NT2/D1 (cell line): Measurements from ENCODE around the gene KBTBD13.

ENCODE experiments used
- DNase-seq: peaks from one replicate; pipeline ENCODE4 v3.0.0-alpha.2; 2011; ENCODE audit warnings: low read depth, low spot score
- H3K27me3 ChIP-seq: 2 replicates; pipeline ENCODE4 v1.6.0; 2011; ENCODE audit warnings: mild to moderate bottlenecking; ENCODE audit not compliant: insufficient read length, insufficient read depth
- H3K36me3 ChIP-seq: 2 replicates; pipeline ENCODE4 v1.6.1; 2011; ENCODE audit warnings: mild to moderate bottlenecking, low read length, mixed read lengths; ENCODE audit not compliant: insufficient read depth, insufficient read length
- H3K4me1 ChIP-seq: 2 replicates; pipeline ENCODE4 v1.5.1; 2011; ENCODE audit not compliant: insufficient read depth, insufficient read length
- H3K4me3 ChIP-seq: 2 replicates; pipeline ENCODE4 v1.5.1; 2011; ENCODE audit warnings: low read depth; ENCODE audit not compliant: insufficient read length
- H3K9ac ChIP-seq: 2 replicates; pipeline ENCODE4 v1.6.0; 2011; ENCODE audit warnings: low read depth; ENCODE audit not compliant: insufficient read length
- H3K9me3 ChIP-seq: 2 replicates; pipeline ENCODE4 v1.5.1; 2011; ENCODE audit warnings: mild to moderate bottlenecking, low read length; ENCODE audit not compliant: insufficient read depth
- SUZ12 ChIP-seq: IDR thresholded peaks from 2 replicates; pipeline ENCODE4 v1.6.1; 2011; ENCODE audit not compliant: insufficient read length, insufficient read depth; ENCODE audit errors: extremely low read depth
- YY1 ChIP-seq: IDR thresholded peaks from 2 replicates; pipeline ENCODE4 v1.6.1; 2011; ENCODE audit not compliant: insufficient read length, insufficient read depth
- ZNF274 ChIP-seq: IDR thresholded peaks from 2 replicates; pipeline ENCODE4 v1.6.1; 2011; ENCODE audit warnings: mild to moderate bottlenecking, low read depth, low read length

KBTBD13 gene

GRCh38 chr15:65076486-65077290, at the start of gene KBTBD13:
Gene KBTBD13, plus strand, starts transcription at chr15:65076746. Its CDS starts 70 bp downstream, at chr15:65076816.
- no peaks in the 10 kb centered on the region for H3K36me3 ChIP-seq
- H3K4me3 ChIP-seq: no peak within 1 kb of the TSS
- H3K9ac ChIP-seq: no peak within 1 kb of the TSS
- no peaks in the 10 kb centered on the region for H3K27me3 ChIP-seq
- TF ChIP-seq YY1: no peak
- TF ChIP-seq SUZ12: no peak
- TF ChIP-seq ZNF274: no peak
- peaks cover 9% of the 10 kb centered on the region for H3K4me1 ChIP-seq
- peaks cover 9% of the 10 kb centered on the region; the same call in 1 of the 2 replicates for H3K9me3 ChIP-seq
- DNase-seq: no peak

- TF ChIP-seq SUZ12 (no peak), ZNF274 (no peak), YY1 (no peak)
- no peak for DNase-seq
- H3K4me1 ChIP-seq: peaks cover 2% of the 10 kb centered on the region
- H3K27me3 ChIP-seq: no peaks in the 10 kb centered on the region
- H3K36me3 ChIP-seq: peaks cover 31% of the 10 kb centered on the region
- no peak overlapping the region for H3K4me3 ChIP-seq
- H3K9ac ChIP-seq: no peak overlapping the region
- H3K9me3 ChIP-seq: no peaks in the 10 kb centered on the region
Observed at GRCh38 chr15:65026756-65027155, 49.8 kb upstream of the KBTBD13 start.

DNA sequence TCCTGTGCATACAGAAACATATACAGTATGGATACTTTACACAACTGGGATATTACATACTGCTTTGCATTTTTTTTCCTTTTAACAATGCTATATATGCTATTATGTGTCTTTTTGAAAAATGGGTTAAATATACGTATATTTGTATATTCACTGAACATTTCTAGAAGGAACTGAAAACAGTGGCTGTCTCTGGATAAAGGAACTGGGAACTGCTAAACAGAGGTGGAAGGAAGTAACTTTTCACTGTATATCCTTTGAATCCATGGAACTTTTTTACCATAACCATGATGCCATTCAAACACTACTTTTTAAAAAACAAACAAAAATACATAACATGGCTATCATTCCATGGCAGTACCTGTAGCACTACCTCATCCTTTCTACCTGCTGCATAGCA, 49.0 kb upstream of the KBTBD13 start:
- H3K36me3 ChIP-seq: peaks cover 30% of the 10 kb centered on the region
- no peaks in the 10 kb centered on the region for H3K9me3 ChIP-seq
- DNase-seq: no peak
- H3K9ac ChIP-seq: no peak overlapping the region
- H3K4me1 ChIP-seq: peaks cover 2% of the 10 kb centered on the region
- no peaks in the 10 kb centered on the region for H3K27me3 ChIP-seq
- no peak for TF ChIP-seq YY1
- no peak overlapping the region for H3K4me3 ChIP-seq

- no peak for TF ChIP-seq ZNF274
- TF ChIP-seq SUZ12: no peak
- no peak for TF ChIP-seq YY1
- Histone ChIP-seq H3K9ac (peak overlapping the region; percentile 70), H3K36me3 (peaks cover 29% of the 10 kb centered on the region), H3K4me1 (peaks cover 2% of the 10 kb centered on the region), H3K9me3 (no peaks in the 10 kb centered on the region), H3K4me3 (peak overlapping the region; percentile 89), H3K27me3 (no peaks in the 10 kb centered on the region)
- no peak for DNase-seq
Observed at GRCh38 chr15:65028338-65028737, 48.2 kb upstream of the KBTBD13 start.

DNA sequence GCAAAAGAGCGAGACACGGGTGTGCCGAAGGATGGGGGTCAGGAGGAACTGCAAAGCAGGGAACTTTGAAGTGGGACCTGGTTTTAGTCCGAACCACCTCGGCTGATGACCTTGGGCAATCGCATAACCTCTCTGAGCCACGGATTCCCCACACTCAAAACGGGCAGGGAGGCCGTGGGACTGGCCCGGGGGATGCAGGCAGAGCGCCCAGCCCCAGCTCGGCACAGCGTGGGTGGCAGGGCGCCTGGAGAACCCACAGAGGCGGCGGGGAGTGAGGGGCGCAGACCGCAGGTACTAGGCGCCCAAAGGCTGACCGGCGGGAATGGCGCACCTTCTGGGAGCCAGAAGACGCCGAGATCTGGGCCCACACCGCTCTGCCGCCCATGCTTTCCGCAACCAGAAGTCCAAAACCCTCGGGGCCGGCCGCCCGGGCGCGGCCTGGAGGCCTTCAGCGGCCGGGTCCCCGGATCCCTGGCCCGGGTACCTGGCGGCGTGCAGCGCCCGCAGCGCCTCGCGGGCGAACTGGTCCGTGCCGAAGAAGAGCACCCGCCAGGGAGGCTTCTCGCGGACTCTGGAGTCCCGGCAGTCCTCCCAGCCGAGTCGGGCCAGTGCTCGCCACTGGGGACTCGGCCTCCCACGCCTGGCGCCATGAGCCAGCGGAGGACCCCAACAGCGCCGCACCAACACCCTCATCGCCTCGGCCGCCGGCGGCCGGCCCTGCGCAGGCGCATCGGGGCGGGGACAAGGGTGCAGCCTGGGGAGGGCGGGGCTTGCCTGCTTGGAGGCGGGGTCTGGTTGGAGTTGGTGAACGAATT, 47.4 kb upstream of the KBTBD13 start, which contains the start of gene MTFMT:
Gene MTFMT (minus strand): TSS at position 719 of the 815 bp plus-strand sequence. CDS start 26 bp downstream, at position 693.
- peak within 1 kb of the TSS; percentile 89 for H3K4me3 ChIP-seq
- DNase-seq: peak; percentile 69
- TF ChIP-seq YY1 (no peak), SUZ12 (no peak), ZNF274 (no peak)
- no peaks in the 10 kb centered on the region for H3K27me3 ChIP-seq
- peaks cover 2% of the 10 kb centered on the region for H3K4me1 ChIP-seq
- no peaks in the 10 kb centered on the region for H3K9me3 ChIP-seq
- peaks cover 25% of the 10 kb centered on the region for H3K36me3 ChIP-seq
- H3K9ac ChIP-seq: peak within 1 kb of the TSS; percentile 94

GRCh38 chr15:65029736-65030208, 46.8 kb upstream of the KBTBD13 start:
- Histone ChIP-seq H3K4me3 (no peak overlapping the region), H3K4me1 (peaks cover 2% of the 10 kb centered on the region), H3K9ac (no peak overlapping the region), H3K9me3 (no peaks in the 10 kb centered on the region), H3K36me3 (peaks cover 23% of the 10 kb centered on the region), H3K27me3 (no peaks in the 10 kb centered on the region)
- TF ChIP-seq SUZ12: no peak
- TF ChIP-seq ZNF274: no peak
- TF ChIP-seq YY1: no peak
- no peak for DNase-seq
